HepG2 (cell line): Measurements from ENCODE around the gene TEDC1. TPM values are rescaled to one million over a fixed set of nuclear protein-coding genes. Genes with fewer than 3 reads are reported as not detected.
A peak's percentile ranks its signal among the peaks of the same experiment; 100 is the strongest.

Experiments used
- ATAC-seq: fragments of 200-7000 bp; cut with Tn5 transposase; 3 replicates; pipeline ENCODE4 v1.9.1; 2020; ENCODE audit warnings: mild to moderate bottlenecking, moderate library complexity
- BruUV-seq: library from RNA; stranded (reverse); fragments of 400-500 nt; replicated peaks from 2 replicates; lab custom pipeline; 2021; lab: Mats Ljungman, UMichigan
- CTCF ChIA-PET: fragments of 300-600 bp; formaldehyde crosslinking; extraction: SDS; loops from one replicate; lab custom pipeline; 2021; ENCODE audit warnings: low total read pairs, inconsistent platforms, low intra/inter-chr PET ratio; lab: Yijun Ruan, JAX
- POLR2A ChIA-PET: fragments of 350-600 bp; sonication (Branson Sonifier 250); formaldehyde crosslinking; loops from one replicate; lab custom pipeline; 2020; ENCODE audit warnings: antibody characterized with exemption, inconsistent platforms; lab: Yijun Ruan, JAX
- DNase-seq: peaks from one replicate; pipeline ENCODE4 v3.0.0-alpha.2; 2015; ENCODE audit warnings: low spot score
- FAIRE-seq: peaks from 3 replicates; lab custom pipeline; 2011; peaks lifted over from hg19 to GRCh38; lab: Jason Lieb, UNC
- H2AFZ ChIP-seq: one replicate; pipeline ENCODE4 v1.6.1; 2011; ENCODE audit warnings: low read length, inconsistent platforms
- H3K27ac ChIP-seq: fragments of 300-600 bp; 3 replicates; pipeline ENCODE4 v1.8.0; 2011; ENCODE audit warnings: mixed run types, mild to moderate bottlenecking, mixed read lengths, low read length, inconsistent platforms; ENCODE audit not compliant: insufficient read depth; ENCODE audit errors: extremely low read length
- H3K27me3 ChIP-seq, 2 experiments: fragments of 200-600 bp in 1 of 2; 2 replicates in 1 of 2; 3 replicates in 1 of 2; pipeline versions ENCODE4 v1.6.0 to v1.8.0; 2011; ENCODE audit warnings: low read length in 2 of 2, mild to moderate bottlenecking in 2 of 2, moderate library complexity in 2 of 2, inconsistent platforms in 1 of 2; ENCODE audit not compliant: insufficient read depth in 2 of 2, control insufficient read depth in 1 of 2
- H3K36me3 ChIP-seq, 2 experiments: fragments of 200-600 bp in 1 of 2; replicated peaks in 1 of 2; 2 replicates in 1 of 2; 3 replicates in 1 of 2; pipeline versions ENCODE4 v1.5.1 to v1.8.0; 2011; ENCODE audit warnings: low read length in 2 of 2, inconsistent platforms in 1 of 2; ENCODE audit not compliant: insufficient read depth in 2 of 2, control insufficient read depth in 1 of 2
- H3K4me1 ChIP-seq: 2 replicates; pipeline ENCODE4 v1.5.1; 2012; ENCODE audit warnings: low read length, inconsistent platforms; ENCODE audit not compliant: insufficient read depth
- H3K4me2 ChIP-seq: 2 replicates; pipeline ENCODE4 v1.6.0; 2011; ENCODE audit warnings: low read depth, low read length, inconsistent platforms
- H3K4me3 ChIP-seq, 3 experiments: fragments of 200-600 bp in 1 of 3; sonication (generic), shearing (Covaris generic) in 1 of 3; replicated peaks in 1 of 3; 2 replicates each; pipeline ENCODE4 v1.5.1; 2011 to 2016; ENCODE audit warnings: low read length in 3 of 3, inconsistent platforms in 2 of 3, low read depth in 2 of 3, mild to moderate bottlenecking in 2 of 3, control low read depth in 1 of 3, mixed read lengths in 1 of 3; ENCODE audit not compliant: insufficient read depth in 1 of 3
- H3K79me2 ChIP-seq: one replicate; pipeline ENCODE4 v1.6.1; 2011; ENCODE audit warnings: low read length, inconsistent platforms; ENCODE audit not compliant: insufficient read depth
- H3K9ac ChIP-seq: 2 replicates; pipeline ENCODE4 v1.6.0; 2011; ENCODE audit warnings: mild to moderate bottlenecking, low read depth, low read length, inconsistent platforms; ENCODE audit not compliant: insufficient read depth
- H3K9me3 ChIP-seq: 2 replicates; pipeline ENCODE4 v1.5.1; 2012; ENCODE audit warnings: mild to moderate bottlenecking, low read length
- H4K20me1 ChIP-seq: 2 replicates; pipeline ENCODE4 v1.6.0; 2011; ENCODE audit warnings: inconsistent platforms, mild to moderate bottlenecking, low read length, moderate library complexity; ENCODE audit not compliant: insufficient read depth
- DR1 ChIP-seq: sonication (generic); formaldehyde crosslinking; IDR thresholded peaks from 2 replicates; pipeline ENCODE4 v1.8.0; 2021; ENCODE audit warnings: mild to moderate bottlenecking, missing genetic modification reagents, inconsistent platforms
- NBN ChIP-seq: fragments of 450-650 bp; conservative IDR thresholded peaks from 2 replicates; pipeline ENCODE4 v1.6.1; 2017
- RBM22 ChIP-seq: fragments of 200-400 bp; formaldehyde crosslinking; optimal IDR thresholded peaks from 2 replicates; pipeline ENCODE3; 2017; ENCODE audit warnings: mild to moderate bottlenecking, low read length, moderate library complexity
- ZSCAN31 ChIP-seq: sonication (generic); formaldehyde crosslinking; IDR thresholded peaks from 2 replicates; pipeline ENCODE4 v1.5.0; 2020; ENCODE audit warnings: low read depth, mild to moderate bottlenecking, missing genetic modification reagents
- WGBS: methylation state at CpG from one replicate; pipeline ENCODE4 v1.1.6; 2017; ENCODE audit warnings: low lambda C conversion rate; 5-methylcytosine and 5-hydroxymethylcytosine counted together
- in situ Hi-C: cut with HindIII; loops from 2 replicates; pipeline ENCODE4 v1.10.0; 2017; ENCODE audit warnings: low pct_unique_long_range_greater_than_20kb; ENCODE audit not compliant: extremely low pct_ligation_motif_present
- intact Hi-C: fragments of 100-400 bp; cut with micrococcal nuclease; formaldehyde crosslinking; loops from one replicate; pipeline ENCODE4 v1.10.0; 2022; ENCODE audit not compliant: unreplicated experiment
- polyA plus RNA-seq, 8 experiments: library from polyadenylated mRNA; depleted of rRNA in 3 of 8; stranded (reverse) in 7 of 8; unstranded in 1 of 8; fragments of >200 nt; fragmentation: Illumina TruSeq in 4 of 8; extraction: Trizol in 4 of 8; gene quantifications; 2 replicates each; pipeline versions ENCODE4 v1.2.1 to v1.2.3, GENCODE V29; 2011 to 2016; ENCODE audit warnings: low read depth in 4 of 8, missing spikeins in 1 of 8, mixed read lengths in 1 of 8; ENCODE audit not compliant: insufficient read depth in 1 of 8
- total RNA-seq, 5 experiments: library from RNA; depleted of rRNA; stranded (reverse); fragments of >200 nt; fragmentation: Illumina TruSeq; extraction: Trizol; gene quantifications; 2 replicates each; pipeline ENCODE4 v1.2.3, GENCODE V29; 2016; ENCODE audit warnings: low read depth in 1 of 5
- TF ChIP-seq, protein P1 (sequence below): sonication (generic); formaldehyde crosslinking; IDR thresholded peaks from 2 replicates; pipeline ENCODE4 v1.5.0; 2020; ENCODE audit warnings: missing genetic modification reagents
- TF ChIP-seq, protein P2 (sequence below): sonication (generic); formaldehyde crosslinking; IDR thresholded peaks from 2 replicates; pipeline ENCODE4 v1.4.0; 2020; ENCODE audit warnings: missing genetic modification reagents, mild to moderate bottlenecking, borderline replicate concordance

TEDC1 gene
- total and polyA plus RNA-seq, 2 of the 13 experiments (the other 11 are each of a cell fraction or from before 2014, with no cell fraction given) = 5.7 to 27.4 TPM

DNA sequence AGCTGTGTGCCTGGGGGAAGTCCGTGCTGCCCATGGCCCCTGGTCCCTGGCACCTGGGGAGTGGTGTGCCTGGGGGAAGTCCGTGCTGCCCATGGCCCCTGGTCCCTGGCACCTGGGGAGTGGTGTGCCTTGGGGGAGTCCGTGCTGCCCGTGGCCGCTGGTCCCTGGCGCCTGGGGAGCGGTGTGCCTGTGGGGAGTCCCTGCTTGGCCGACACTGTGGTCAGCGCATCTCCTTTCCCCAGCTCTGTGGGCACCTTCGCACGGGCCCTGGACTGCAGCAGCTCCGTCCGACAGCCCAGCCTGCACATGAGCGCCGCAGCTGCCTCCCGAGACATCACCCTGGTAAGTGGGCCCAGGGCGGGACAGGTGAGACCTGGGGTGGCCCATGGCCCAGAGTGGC lies 30.9 kb upstream of the TEDC1 start:
- CTCF ChIA-PET = no interaction called here
- peaks cover 16 to 44% of the 10 kb centered on the region in 2 experiments; a peak in 4 of 5 replicates for H3K36me3 ChIP-seq

DNA sequence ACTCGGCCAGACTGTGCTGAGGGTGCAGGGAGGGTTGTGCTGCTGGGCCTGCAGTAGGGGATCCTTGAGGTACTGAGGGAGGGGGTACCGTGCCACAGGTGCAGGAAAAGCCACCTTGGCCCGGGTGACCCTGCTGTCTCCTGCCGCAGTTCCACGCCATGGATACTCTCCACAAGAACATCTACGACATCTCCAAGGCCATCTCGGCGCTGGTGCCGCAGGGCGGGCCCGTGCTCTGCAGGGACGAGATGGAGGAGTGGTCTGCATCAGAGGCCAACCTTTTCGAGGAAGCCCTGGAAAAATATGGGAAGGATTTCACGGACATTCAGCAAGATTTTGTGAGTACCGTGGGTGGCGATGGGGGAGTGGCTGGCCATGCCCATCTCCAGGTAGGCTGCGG lies 30.4 kb upstream of the TEDC1 start:
- Histone ChIP-seq H3K27me3 (no peaks in the 10 kb centered on the region), H3K4me2 (no peak overlapping the region), H3K36me3 (peaks cover 16 to 43% of the 10 kb centered on the region in 2 experiments; a peak in 4 of 5 replicates), H3K79me2 (no peaks in the 10 kb centered on the region), H3K4me1 (no peaks in the 10 kb centered on the region), H4K20me1 (no peaks in the 10 kb centered on the region), H3K9ac (no peak overlapping the region), H2AFZ (no peak overlapping the region), H3K27ac (no peak overlapping the region), H3K9me3 (no peaks in the 10 kb centered on the region), H3K4me3 (no peak overlapping the region)
- whole genome bisulfite sequencing = 96% methylated on average over 12 of the region's 17 CpGs
- ChIA-PET CTCF (no interaction called here), POLR2A (no interaction called here)
- no TSS peak for BruUV-seq
- DNase-seq = no peak
- intact Hi-C loops (no loop called here), in situ Hi-C loops (no loop called here)
- ATAC-seq = no peak
- no peak for FAIRE-seq
- TF ChIP-seq RBM22 = peak; percentile 27
- TF ChIP-seq, protein P1, sequence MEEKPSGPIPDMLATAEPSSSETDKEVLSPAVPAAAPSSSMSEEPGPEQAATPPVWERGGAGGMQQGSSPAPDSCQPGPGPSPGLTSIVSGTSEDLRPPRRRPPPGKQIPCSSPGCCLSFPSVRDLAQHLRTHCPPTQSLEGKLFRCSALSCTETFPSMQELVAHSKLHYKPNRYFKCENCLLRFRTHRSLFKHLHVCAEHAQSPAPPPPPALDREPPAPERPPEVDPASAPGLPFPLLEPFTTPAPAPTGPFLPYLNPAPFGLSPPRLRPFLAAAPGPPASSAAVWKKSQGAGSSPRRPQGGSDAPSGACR (CRISPR knock-in tag) = no peak

More for the DNA sequence above, 30.9 kb upstream of the TEDC1 start:
- H3K9me3 ChIP-seq = no peaks in the 10 kb centered on the region
- H3K4me1 ChIP-seq = no peaks in the 10 kb centered on the region
- DNase-seq (no peak), ATAC-seq (no peak), FAIRE-seq (no peak)
- in situ Hi-C loops = no loop called here
- WGBS = no CpG with 5 or more reads among the region's 17 CpGs
- no peak overlapping the region for H3K4me2 ChIP-seq
- no peak overlapping the region for H3K9ac ChIP-seq
- H3K27ac ChIP-seq = no peak overlapping the region
- H3K4me3 ChIP-seq = no peak overlapping the region
- POLR2A ChIA-PET = no interaction called here
- no peaks in the 10 kb centered on the region for H3K27me3 ChIP-seq
- H2AFZ ChIP-seq = no peak overlapping the region
- TF ChIP-seq DR1 (CRISPR knock-in tag) (no peak), ZSCAN31 (CRISPR knock-in tag) (no peak), NBN (no peak)
- TF ChIP-seq, protein P2, sequence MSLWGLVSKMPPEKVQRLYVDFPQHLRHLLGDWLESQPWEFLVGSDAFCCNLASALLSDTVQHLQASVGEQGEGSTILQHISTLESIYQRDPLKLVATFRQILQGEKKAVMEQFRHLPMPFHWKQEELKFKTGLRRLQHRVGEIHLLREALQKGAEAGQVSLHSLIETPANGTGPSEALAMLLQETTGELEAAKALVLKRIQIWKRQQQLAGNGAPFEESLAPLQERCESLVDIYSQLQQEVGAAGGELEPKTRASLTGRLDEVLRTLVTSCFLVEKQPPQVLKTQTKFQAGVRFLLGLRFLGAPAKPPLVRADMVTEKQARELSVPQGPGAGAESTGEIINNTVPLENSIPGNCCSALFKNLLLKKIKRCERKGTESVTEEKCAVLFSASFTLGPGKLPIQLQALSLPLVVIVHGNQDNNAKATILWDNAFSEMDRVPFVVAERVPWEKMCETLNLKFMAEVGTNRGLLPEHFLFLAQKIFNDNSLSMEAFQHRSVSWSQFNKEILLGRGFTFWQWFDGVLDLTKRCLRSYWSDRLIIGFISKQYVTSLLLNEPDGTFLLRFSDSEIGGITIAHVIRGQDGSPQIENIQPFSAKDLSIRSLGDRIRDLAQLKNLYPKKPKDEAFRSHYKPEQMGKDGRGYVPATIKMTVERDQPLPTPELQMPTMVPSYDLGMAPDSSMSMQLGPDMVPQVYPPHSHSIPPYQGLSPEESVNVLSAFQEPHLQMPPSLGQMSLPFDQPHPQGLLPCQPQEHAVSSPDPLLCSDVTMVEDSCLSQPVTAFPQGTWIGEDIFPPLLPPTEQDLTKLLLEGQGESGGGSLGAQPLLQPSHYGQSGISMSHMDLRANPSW (CRISPR knock-in tag) = no peak
- no TSS peak for BruUV-seq
- intact Hi-C loops = no loop called here
- H3K79me2 ChIP-seq = no peaks in the 10 kb centered on the region
- no peaks in the 10 kb centered on the region for H4K20me1 ChIP-seq
